Heart left ventricle (tissue), 16 donors: ENCODE measurements around the gene TASL. TPM values are rescaled to one million over a fixed set of nuclear protein-coding genes. Genes with fewer than 3 reads are reported as not detected.

Experiments used
- ATAC-seq, 4 donors: fragments of 200-7000 bp; cut with Tn5 transposase; one replicate each; pipeline ENCODE4 v1.9.1; 2020 to 2022; ENCODE audit warnings: moderate library complexity in 4 of 4, mild to moderate bottlenecking in 3 of 4, moderate number of reproducible peaks in 1 of 4
- DNase-seq, 5 donors: peaks; one replicate each; pipeline ENCODE4 v3.0.0-alpha.2; 2020
- H3K27ac ChIP-seq, 12 donors: fragments of 200-600 bp; sonication (generic) in 4 of 12; one replicate each; pipeline versions ENCODE4 v1.5.0 to v1.8.0; 2016 to 2022; ENCODE audit warnings: mild to moderate bottlenecking in 2 of 12
- H3K27me3 ChIP-seq, 9 donors: fragments of 200-600 bp; sonication (generic) in 2 of 9; one replicate each; pipeline versions ENCODE4 v1.5.1 to v1.8.0; 2016 to 2022; ENCODE audit warnings: mild to moderate bottlenecking in 3 of 9
- H3K36me3 ChIP-seq, 9 donors: fragments of 200-600 bp; sonication (generic) in 2 of 9; one replicate each; pipeline versions ENCODE4 v1.5.0 to v1.8.0; 2018 to 2022; ENCODE audit warnings: mild to moderate bottlenecking in 2 of 9
- H3K4me1 ChIP-seq, 12 donors: fragments of 200-600 bp; sonication (generic) in 4 of 12; one replicate each; pipeline versions ENCODE4 v1.5.0 to v1.8.0; 2016 to 2022; ENCODE audit warnings: mild to moderate bottlenecking in 3 of 12
- H3K4me3 ChIP-seq, 12 donors: fragments of 200-600 bp; sonication (generic) in 4 of 12; one replicate each; pipeline versions ENCODE4 v1.5.0 to v1.8.0; 2017 to 2022; ENCODE audit warnings: mild to moderate bottlenecking in 9 of 12, moderate library complexity in 4 of 12
- H3K9me3 ChIP-seq, 12 donors: fragments of 200-600 bp; sonication (generic) in 4 of 12; one replicate each; pipeline versions ENCODE4 v1.5.0 to v1.8.0; 2016 to 2022; ENCODE audit warnings: mild to moderate bottlenecking in 1 of 12
- POLR2A ChIP-seq, 2 donors: fragments of 450-650 bp; IDR thresholded peaks; one replicate each; pipeline ENCODE4 v1.6.1; 2017; ENCODE audit warnings: antibody characterized with exemption in 2 of 2, mild to moderate bottlenecking in 2 of 2, moderate library complexity in 2 of 2
- WGBS, 4 donors: extraction: QIAGEN DNeasy Blood & Tissue Kit in 2 of 4; methylation state at CpG; one replicate each; pipeline versions ENCODE4 v1.1.5 to v1.1.7; 2013 to 2018; 5-methylcytosine and 5-hydroxymethylcytosine counted together
- intact Hi-C, 10 donors: fragments of 100-400 bp; cut with DNase I; formaldehyde crosslinking; loops; one replicate each; pipeline versions ENCODE4 v1.11.1 to v1.14.2; 2022
- polyA plus RNA-seq, 2 donors: library from polyadenylated mRNA; stranded (reverse); fragments of 200-250 nt; gene quantifications; one replicate each; pipeline ENCODE4 v1.2.3, GENCODE V29; 2013
- total RNA-seq, 9 donors: library from RNA; depleted of rRNA in 2 of 9; stranded (reverse); fragments of >200 nt in 2 of 9; fragmentation: NEBNext Ultra II Directional in 3 of 9; extraction: Animal tissue kit (Norgen Biotek cat#: 25700) in 3 of 9; gene quantifications; one replicate each; pipeline versions ENCODE4 v1.1.0 to v1.2.4, GENCODE V29; 2016 to 2023
- TF ChIP-seq, protein P1 (sequence below), 12 donors: fragments of 200-600 bp; sonication (generic) in 4 of 12; IDR thresholded peaks; one replicate each; pipeline versions ENCODE4 v1.5.0 to v1.8.0; 2018 to 2022; ENCODE audit warnings: antibody characterized with exemption in 12 of 12, mild to moderate bottlenecking in 5 of 12
- donor health status: ischemic (EF 13 %, LVEDD 7.1; RV severe dilation, severe dysfunction).
- donor health status: healthy with polysubstance abuse.
- donor health status: DM: no; HTN: yes; CAD: no.
- donor health status: DM: no; HTN: no; CAD: no.
- donor health status: ischemic (EF 25% LVEDD 6.9; RV normal size, moderate dysfunction).
- donor health status: ischemic (EF 25% LVEDD 5.7; RV mildly dilated, moderate dysfunction).
- donor health status: healthy.
- donor health status: DM: yes; HTN: yes; CAD: no.
- donor health status: ischemic (EF 35%, LVEDD 5.7; RV mildly dilated, moderate dysfunction).
- donor health status: nonischemic (EF 11% LVEDD 7.7; RV severe dilation, severe dysfunction).
- donor health status: DM: yes; HTN: yes; CAD: no.
- donor health status: PGD.
- donor health status: ischemic (EF 29% LVEDD 5.4; RV normal size, mild dysfunction).
- donor health status: nonischemic (EF 23%, LVEDD 6.1; RV moderate dilation, normal function).

TASL gene
- total and polyA plus RNA-seq, 11 donors: 0.15 to 5.2 (median 0.33) TPM; not detected in 2

DNA sequence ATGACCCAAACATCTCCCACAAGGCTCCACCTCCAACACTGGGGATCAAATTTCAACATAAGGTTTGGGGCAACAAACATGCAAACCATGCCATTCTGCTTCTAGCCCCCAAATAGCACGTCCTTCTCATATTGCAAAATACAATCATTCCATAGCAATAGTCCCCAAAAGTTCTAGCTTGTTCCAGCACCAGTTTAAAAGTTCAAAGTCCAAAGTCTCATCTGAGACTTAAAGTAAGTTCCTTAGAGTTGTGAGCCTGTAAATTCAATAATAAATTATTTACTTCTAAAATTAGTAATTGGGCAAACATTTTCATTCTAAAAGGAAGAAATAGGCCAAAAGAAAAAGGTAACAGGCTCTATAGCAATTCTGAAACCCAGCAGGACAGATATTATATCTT is 8.9 kb upstream of the TASL start:
- H3K4me1 ChIP-seq: peaks cover 0 to 21% (median 0%) of the 10 kb centered on the region in 12 donors
- H3K4me3 ChIP-seq: no peak overlapping the region
- 39 to 77% (median 58%) methylated on average over 1 of the region's 1 CpG for WGBS, 4 donors
- H3K27ac ChIP-seq: peak overlapping the region in 1 of 12 donors; percentile 1
- DNase-seq: no peak
- H3K27me3 ChIP-seq: no peaks in the 10 kb centered on the region
- peaks cover 0 to 5% (median 0%) of the 10 kb centered on the region in 12 donors for H3K9me3 ChIP-seq
- no peaks in the 10 kb centered on the region for H3K36me3 ChIP-seq
- intact Hi-C loops: no loop called here
- ATAC-seq: no peak
- TF ChIP-seq, protein P1, sequence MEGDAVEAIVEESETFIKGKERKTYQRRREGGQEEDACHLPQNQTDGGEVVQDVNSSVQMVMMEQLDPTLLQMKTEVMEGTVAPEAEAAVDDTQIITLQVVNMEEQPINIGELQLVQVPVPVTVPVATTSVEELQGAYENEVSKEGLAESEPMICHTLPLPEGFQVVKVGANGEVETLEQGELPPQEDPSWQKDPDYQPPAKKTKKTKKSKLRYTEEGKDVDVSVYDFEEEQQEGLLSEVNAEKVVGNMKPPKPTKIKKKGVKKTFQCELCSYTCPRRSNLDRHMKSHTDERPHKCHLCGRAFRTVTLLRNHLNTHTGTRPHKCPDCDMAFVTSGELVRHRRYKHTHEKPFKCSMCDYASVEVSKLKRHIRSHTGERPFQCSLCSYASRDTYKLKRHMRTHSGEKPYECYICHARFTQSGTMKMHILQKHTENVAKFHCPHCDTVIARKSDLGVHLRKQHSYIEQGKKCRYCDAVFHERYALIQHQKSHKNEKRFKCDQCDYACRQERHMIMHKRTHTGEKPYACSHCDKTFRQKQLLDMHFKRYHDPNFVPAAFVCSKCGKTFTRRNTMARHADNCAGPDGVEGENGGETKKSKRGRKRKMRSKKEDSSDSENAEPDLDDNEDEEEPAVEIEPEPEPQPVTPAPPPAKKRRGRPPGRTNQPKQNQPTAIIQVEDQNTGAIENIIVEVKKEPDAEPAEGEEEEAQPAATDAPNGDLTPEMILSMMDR (IDR thresholded peaks at IDR 0.05): no peak
- no peak for TF ChIP-seq POLR2A (IDR thresholded peaks at IDR 0.05)

- no peak overlapping the region for H3K4me3 ChIP-seq
- intact Hi-C loops: no loop called here
- no peaks in the 10 kb centered on the region for H3K27me3 ChIP-seq
- TF ChIP-seq POLR2A (IDR thresholded peaks at IDR 0.05): no peak
- TF ChIP-seq, protein P1 (IDR thresholded peaks at IDR 0.05): no peak
- H3K9me3 ChIP-seq: peaks cover 0 to 5% (median 0%) of the 10 kb centered on the region in 12 donors
- DNase-seq: no peak
- no peak for ATAC-seq
- H3K4me1 ChIP-seq: no peaks in the 10 kb centered on the region
- 76 to 84% (median 80%) methylated on average over 6 of the region's 6 CpGs for WGBS, 4 donors
- no peaks in the 10 kb centered on the region for H3K36me3 ChIP-seq
- no peak overlapping the region for H3K27ac ChIP-seq
These were observed 5.1 kb upstream of the TASL start for GRCh38 chrX:30582664-30583063.

GRCh38 chrX:30580641-30581040 is 3.1 kb upstream of the TASL start:
- H3K4me3 ChIP-seq: no peak overlapping the region
- DNase-seq: no peak
- no peak overlapping the region for H3K27ac ChIP-seq
- intact Hi-C loops: no loop called here
- H3K9me3 ChIP-seq: no peaks in the 10 kb centered on the region
- 56 to 93% (median 73%) methylated on average over 2 of the region's 2 CpGs for WGBS, 4 donors
- no peaks in the 10 kb centered on the region for H3K27me3 ChIP-seq
- no peak for ATAC-seq
- H3K4me1 ChIP-seq: no peaks in the 10 kb centered on the region
- TF ChIP-seq POLR2A (IDR thresholded peaks at IDR 0.05): no peak
- TF ChIP-seq, protein P1 (IDR thresholded peaks at IDR 0.05): no peak
- H3K36me3 ChIP-seq: no peaks in the 10 kb centered on the region

- Histone ChIP-seq H3K27me3 (no peaks in the 10 kb centered on the region), H3K9me3 (no peaks in the 10 kb centered on the region), H3K4me1 (peaks cover 0 to 4% (median 0%) of the 10 kb centered on the region in 12 donors), H3K27ac (peak overlapping the region in 2 of 12 donors; percentile 9 to 82), H3K36me3 (no peaks in the 10 kb centered on the region), H3K4me3 (peak overlapping the region in 5 of 12 donors; percentile 2 to 48 (median 28))
- WGBS, 4 donors: 76 to 87% (median 80%) methylated on average over 8 of the region's 8 CpGs
- intact Hi-C loops: loop anchor here in 3 of 10 donors (5.0 to 10.0 kb wide), 2 partner anchors 135 to 138 kb away; no protein-coding TSS in a partner anchor
- DNase-seq (no peak), ATAC-seq (no peak)
- TF ChIP-seq POLR2A (IDR thresholded peaks at IDR 0.05): no peak
- TF ChIP-seq, protein P1 (IDR thresholded peaks at IDR 0.05): no peak
These were observed 685 bp downstream of the TASL start for GRCh38 chrX:30576881-30577280.
